Activated CD8-positive, alpha-beta memory T cell treated with anti-CD3 and anti-CD28 coated beads, Interleukin-2, amount 50 U/mL, for 1 hour (primary cell): ENCODE results near the gene LSR.
"Not testable (repeated sequence)": the region's sequence is repeated elsewhere in the genome, so short reads cannot be mapped to it uniquely, and the experiment has no call there.

ENCODE experiments used
- DNase-seq: peaks from one replicate; pipeline ENCODE4 v3.0.0-alpha.2; 2020; ENCODE audit errors: extremely low read depth

Gene LSR

DNA sequence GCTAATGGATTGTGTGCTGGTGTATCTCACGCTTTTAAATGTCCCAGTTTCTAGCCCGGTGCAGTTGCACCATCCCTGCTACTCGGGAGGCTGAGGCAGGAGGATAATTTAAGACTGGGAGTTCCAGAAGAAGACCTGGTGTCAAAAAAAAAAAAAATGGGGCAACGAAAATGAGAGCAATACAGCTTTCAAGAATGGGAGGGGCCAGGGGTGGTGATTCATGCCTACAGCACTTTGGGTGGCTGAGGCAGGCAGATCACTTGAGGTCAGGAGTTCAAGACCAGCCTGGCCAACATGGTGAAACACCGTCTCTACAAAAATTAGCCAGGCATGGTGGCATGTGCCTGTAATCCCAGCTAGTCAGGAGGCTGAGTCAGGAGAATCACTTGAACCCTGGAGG lies 37.3 kb downstream of the LSR start:
- not testable (repeated sequence) for DNase-seq

DNA sequence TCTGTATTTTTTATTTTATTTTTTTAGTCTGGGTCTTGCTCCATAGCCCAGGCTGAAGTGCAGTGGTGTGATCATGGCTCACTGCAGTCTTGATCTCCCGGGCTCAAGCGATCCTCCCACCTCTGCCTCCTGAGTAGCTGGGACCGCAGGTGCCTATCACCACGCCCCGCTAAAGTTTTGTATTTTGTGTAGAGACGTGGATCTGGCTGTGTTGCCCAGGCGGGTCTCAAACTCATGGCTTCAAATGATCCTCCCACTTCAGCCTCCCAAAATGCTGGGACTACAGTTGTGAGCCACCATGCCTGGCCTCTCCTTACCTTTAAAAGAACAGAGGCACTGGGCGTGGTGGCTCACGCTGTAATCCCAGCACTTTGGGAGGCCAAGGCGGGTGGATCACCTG lies 38.9 kb downstream of the LSR start:
- DNase-seq = no peak

DNA sequence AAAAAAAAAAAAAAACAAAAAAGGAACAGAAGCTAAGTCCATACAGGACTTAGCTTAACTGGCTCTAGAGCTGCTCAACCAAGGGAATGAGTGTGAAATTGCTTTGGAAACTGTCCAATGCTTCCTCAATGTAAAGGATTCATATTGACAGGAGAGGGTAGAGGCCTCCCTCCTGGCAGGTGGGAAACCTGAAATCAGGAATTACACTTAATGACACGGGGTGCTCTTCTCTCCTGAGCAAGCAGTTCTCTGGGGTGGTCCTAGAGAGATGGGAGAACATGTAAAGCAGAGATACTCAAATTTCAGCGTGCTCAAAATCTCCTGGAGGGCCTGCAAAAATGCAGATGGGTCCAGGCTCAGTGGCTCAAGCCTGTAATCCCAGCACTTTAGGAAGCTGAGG lies 39.5 kb downstream of the LSR start:
- DNase-seq = no peak

DNA sequence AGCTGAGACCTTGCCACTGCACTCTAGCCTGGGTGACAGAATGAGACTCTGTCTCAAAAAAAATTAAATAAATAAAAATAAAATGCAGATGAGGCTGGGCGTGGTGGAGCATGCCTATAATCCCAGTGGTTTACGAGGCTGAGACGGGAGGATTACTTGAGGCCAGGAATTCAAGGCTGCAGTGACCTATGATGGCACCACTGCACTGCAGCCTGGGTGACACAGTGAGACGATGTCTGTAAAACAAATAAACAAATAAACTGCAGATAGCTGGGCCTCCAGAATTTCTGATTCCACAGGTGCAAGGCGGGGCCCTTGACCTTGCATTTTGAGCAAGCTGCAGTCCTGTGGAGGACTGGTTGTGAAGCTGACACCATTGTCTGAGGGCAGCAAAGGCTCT lies 40.1 kb downstream of the LSR start:
- no peak for DNase-seq

DNA sequence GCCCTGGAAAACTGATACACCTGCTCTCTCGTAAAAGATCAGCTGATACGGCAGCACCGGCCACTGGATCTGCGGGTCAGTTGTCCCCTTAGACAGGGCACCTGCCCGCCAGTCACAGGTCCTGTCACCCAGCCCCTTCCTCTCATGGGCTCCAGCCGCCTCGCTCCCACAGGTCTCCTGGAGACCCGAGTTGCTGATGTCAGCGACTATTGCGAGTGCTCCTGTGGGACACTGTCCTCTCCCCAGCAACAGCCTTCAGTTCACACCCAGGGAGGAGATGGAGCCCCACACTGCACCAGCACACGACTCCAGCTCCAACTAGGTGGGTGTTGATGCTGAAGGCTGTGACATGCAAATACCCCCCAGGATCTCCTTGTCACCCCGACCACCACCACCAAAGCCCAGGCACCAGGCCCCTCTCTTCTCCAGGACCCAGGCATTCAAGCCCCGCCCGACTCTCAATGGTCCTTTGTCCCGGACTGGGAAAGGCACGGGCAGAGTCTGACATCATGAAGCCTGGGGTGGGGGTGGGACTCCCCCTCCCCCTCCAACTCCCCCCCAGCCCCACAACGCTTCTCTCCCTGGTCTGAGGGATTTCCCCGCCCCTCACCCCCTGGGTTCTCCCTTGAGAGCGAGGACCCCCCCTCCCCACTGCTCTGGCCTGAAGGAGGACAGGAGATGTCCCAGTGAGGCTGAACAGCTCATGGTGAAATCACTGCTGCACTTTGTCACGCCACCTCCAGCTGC lies 41.8 kb downstream of the LSR start:
- no peak for DNase-seq

DNA sequence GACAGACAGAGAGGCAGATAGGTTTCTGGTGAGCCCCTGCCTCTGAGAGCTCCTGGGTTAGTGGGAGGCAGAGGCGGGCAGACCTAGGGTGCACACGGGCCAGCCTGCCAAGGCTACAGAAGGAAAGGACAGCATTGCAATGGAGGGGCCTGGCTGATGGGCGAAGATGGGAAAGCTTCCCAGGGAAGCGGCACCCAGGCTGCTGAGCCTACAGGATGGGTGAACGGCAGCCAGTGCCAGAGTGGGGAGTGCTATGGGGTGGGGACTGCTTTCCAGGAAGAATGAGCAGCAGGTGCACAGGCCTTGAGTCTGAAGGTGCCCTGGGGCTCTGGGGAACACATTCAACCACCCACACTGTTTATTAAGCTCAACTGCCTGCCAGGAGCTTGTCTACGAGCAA lies 42.5 kb downstream of the LSR start:
- no peak for DNase-seq

DNA sequence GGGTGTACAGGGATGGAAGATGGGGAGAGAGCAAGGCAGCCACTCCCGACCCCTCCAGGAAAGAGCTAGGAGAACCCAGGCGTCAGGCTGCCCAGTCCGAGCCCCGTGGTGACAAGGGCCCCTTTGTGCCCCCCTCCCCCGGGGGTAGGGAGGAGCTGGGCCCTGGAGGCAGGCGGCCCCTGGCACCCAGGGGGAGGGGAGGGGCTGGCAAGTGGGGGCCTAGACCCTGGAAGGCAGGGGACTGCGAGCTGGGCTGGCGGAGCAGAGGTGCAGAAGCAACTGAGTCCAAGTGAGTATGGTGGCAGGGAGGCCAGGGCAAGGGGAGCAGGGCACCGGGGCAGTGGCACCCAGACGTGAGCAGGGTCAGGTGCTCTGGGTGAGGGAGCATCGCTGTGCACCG lies 43.1 kb downstream of the LSR start, which contains the start of gene MAG:
Gene MAG (plus strand): TSS at position 246 of the 400 bp plus-strand sequence. CDS start 3,248 bp downstream, outside the sequence.
- no peak for DNase-seq

DNA sequence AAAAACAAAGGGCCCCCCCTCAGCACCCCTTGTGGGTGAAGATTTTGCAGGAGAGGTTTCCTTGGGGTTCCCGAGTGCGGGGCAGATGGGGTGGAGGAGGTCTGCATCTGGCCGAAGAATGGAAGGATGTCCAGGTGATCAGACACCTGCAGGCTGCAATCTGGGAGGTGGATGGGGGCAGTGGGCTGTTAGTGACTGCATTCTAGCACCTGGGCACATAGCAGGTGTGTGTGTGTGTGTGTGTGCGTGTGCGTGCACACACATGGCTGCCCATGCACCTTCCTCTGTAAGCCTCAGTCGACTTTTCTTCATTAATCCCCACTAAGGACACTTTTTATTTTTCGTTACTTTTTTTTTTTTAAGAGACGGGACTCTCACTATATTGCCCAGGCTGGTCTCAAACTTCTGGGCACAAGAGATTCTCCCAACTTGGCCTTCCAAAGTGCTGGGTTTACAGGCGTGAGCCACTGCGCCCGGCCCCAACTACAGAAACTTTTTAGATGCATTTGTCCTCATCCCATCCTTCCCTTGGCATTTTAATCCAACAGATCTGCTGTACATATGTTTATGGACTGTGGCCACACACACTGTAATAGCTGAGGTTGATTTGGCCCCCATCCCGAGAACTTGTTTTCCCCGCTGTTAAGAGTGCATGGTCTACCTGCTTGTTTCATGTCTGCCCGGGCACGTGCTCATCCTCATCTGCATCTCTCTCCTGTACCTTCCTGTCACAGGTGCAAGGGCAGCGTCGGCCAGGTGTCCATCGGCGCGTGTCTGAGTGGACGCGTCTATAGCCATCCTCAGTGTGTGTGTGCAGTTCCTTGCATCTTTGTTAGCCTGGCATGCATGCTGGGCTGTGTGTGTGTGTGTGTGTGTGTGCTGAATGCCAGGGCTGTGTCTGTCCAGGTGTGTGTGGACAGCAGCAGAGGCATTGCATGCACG lies 43.9 kb downstream of the LSR start:
- DNase-seq = no peak

DNA sequence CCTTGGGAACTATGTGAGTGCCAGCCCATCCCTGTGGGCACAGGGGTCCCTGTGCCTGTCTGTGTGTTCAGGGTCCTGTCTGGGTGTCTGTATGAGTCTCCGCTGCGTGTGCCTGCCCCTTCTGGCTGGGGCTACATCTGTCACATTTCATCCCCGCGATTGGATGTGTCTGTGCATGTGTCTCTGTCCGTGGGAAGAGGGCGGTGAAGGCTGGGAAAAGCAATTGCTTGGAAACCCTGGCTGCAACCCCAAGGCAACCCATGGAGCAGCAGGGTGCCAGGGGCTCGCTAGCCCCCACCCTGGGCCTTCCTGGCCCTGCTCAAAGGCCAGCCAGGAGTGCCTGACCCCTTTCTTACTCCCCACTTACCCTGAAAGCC lies 44.5 kb downstream of the LSR start:
- no peak for DNase-seq

DNA sequence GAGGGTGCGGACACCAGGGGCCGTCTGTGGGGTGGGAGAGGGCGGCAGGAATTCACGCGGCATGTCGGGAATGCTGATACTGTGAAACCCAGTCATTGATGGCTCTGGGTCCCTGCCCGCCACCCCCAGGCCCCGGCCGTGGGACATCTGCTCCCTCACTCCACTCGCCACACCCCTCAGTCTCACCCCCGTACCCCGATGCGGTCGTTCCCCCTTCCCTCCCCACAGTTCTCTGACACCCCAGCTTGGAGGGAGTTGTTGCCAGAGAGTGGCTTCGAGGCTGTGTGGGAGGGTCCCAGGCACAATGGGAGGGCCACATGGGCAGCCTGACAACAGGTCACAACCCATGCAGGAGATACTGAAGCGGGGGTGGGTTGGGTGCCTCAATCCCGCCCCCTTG lies 45.0 kb downstream of the LSR start:
- no peak for DNase-seq

DNA sequence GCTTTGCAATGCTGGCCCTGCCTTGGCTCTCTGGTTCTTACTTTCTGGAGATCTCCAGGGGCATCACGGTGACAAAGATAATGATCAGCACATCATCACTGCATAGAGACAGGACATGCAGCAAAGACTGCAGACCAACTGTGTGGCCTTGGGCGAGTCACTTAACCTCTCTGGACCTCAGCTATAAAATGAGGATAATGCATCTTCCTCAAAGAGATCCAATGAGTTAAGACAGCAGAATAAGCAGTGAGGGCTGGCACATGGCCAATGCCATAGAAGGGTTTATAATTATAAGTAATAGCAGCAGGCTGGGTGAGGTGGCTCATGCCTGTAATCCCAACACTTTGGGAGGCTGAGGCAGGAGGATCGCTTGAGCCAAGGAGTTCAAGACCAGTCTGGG lies 45.5 kb downstream of the LSR start:
- no peak for DNase-seq

DNA sequence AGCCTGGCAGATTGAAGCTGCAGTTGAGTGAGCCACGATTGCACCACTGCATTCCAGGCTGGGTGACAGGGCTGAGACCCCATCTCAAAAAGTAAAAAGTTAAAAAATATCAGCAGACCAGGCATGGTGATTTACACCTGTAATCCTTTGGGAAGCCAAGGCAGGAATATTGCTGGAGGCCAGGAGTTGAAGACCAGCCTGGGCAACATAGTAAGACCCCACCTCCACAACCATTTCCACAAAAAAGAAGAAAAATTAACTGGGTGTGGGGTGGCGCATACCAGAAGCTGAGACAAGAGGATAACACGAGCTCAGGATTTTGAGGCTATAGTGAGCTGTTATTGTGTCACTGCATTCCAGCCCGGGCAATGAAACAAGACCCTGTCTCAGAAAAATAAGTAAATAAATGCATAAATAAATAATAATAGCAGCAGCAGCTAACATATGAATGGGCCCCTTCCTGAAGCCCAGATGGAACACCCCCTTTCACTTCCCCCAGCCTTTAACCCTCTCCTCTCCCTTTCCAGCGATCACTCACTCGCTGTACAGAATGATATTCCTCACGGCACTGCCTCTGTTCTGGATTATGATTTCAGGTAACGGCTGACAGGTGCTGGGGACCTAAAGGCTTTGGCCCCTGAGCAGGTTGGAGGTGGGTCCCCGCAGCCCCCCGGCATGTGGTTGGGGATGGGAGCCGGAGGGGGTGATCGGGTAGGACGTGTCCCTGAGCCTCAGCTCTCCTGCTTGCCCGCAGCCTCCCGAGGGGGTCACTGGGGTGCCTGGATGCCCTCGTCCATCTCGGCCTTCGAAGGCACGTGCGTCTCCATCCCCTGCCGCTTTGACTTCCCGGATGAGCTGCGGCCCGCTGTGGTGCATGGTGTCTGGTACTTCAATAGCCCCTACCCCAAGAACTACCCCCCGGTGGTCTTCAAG lies 46.3 kb downstream of the LSR start:
- DNase-seq = no peak

DNA sequence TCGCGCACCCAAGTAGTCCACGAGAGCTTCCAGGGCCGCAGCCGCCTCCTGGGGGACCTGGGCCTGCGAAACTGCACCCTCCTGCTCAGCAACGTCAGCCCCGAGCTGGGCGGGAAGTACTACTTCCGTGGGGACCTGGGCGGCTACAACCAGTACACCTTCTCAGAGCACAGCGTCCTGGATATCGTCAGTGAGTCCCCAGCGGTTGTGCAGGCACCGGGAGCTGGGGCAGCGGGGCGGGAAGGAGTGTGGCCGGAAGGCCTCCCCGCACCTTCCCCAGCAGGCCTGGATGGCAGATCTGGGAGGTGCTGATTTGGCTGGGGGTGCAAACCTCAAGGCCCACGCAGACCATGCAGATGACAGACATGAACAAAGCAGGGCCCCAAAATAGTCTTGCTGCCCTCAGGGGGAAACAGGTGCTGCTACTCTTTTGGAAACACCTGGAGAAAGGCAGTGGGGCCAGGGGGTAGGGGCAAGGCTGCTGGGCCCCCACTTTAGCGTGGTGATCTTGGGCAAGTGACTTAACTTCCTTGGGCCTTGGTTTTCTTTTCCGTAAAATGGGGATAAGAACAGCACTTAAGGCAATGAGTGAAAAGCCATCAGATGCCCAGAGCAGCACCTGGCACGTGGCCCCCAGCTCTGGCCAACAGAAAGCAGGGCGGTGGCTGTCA lies 47.1 kb downstream of the LSR start:
- no peak for DNase-seq

DNA sequence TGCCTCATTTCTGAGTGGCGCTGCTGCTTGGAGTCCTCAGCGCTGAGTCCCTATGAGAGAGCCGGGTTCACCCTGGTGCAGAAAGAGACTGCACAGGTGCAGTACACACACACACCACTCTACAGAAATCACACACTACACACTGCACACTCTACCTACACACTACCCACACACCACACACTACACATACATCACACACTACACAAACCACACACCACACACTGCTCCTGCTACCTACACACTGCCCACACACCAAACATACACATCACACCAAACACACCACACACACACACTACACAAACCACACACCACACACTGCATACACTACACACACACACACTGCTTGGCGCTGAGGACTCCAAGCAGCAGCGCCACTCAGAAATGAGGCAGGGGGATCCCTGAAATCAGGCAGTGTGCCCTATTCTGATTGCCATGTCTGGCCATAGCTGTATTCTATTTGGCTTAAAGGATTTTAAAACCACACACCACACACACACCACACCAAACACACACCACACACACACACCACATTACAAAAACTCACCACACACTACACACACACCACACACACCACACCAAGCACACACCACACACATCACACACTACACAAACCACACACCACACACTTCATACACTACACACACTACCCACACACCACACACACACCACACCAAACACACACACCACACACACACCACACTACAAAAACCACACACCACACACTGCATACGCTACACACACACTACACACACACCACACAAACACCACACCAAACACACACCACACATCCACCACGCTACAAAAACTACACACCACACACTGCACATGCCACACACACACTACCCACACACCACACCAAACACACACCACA lies 48.1 kb downstream of the LSR start:
- DNase-seq = no peak

DNA sequence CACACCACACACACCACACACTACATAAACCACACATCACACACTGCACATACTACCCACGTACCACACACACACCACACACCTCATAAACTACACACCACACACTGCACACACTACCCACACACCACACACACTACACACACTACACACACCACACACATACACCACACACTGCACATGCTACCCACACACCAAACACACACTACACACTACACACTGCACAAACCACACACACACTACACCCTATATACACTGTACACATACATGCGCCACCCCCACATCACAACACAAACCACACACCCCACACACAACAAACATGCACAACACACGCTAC lies 48.7 kb downstream of the LSR start:
- no peak for DNase-seq

DNA sequence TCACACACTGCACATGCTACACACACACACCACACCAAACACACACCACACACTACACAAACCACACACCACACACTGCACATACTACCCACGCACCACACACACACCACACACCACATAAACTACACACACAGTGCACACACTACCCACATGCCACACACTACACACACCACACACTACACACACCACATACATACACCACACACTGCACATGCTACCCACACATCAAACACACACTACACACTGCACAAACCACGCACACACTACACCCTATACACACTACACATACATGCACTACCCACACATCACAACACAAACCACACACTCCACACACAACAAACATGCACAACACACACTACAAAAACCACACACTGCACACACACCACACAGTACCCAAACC lies 49.1 kb downstream of the LSR start:
- no peak for DNase-seq

DNA sequence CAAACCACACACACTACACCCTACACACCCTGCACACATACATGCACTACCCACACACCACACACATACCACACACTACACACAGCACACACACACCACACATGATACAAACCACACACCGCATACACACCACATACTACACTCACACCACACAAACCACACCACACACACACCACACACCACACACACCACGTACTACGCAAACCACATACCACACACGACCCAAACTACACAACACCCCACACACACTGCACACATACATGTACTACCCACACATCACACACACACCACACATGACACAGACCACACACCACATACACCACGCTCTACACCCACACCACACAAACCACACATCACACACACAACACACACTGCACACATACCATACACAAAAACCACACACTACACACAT lies 49.8 kb downstream of the LSR start:
- no peak for DNase-seq

DNA sequence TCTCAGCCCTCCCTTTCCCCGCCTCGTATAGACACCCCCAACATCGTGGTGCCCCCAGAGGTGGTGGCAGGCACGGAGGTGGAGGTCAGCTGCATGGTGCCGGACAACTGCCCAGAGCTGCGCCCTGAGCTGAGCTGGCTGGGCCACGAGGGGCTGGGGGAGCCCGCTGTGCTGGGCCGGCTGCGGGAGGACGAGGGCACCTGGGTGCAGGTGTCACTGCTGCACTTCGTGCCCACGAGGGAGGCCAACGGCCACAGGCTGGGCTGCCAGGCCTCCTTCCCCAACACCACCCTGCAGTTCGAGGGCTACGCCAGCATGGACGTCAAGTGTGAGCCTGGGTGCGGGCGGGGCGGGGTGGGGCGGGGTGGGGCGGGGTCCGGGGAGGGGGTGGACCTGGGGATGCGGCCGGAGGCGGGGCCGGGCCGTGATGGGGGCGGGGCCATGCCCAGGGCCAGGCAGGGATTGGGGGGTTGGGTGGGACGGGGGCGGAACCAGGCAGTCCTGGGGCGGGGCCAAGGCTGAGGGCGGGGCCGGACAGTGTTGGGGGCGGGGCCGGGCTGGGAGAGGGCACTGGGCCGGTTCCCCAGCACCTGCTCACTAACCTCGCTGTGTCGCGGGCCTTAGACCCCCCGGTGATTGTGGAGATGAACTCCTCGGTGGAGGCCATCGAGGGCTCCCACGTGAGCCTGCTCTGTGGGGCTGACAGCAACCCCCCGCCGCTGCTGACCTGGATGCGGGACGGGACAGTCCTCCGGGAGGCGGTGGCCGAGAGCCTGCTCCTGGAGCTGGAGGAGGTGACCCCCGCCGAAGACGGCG lies 50.9 kb downstream of the LSR start:
- DNase-seq = no peak

DNA sequence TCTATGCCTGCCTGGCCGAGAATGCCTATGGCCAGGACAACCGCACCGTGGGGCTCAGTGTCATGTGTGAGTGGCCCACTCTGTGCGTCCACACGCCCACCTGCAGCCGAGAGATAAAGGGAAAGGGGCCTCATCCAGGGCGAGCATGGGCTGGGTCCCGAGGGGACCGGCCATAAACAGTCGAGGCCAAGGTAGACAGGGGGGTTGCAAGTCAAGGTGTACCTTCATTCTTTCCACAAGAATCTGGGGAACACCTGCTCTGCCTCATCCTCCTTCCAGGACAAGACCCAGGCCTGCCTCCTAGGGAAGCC lies 51.5 kb downstream of the LSR start:
- DNase-seq = no peak

DNA sequence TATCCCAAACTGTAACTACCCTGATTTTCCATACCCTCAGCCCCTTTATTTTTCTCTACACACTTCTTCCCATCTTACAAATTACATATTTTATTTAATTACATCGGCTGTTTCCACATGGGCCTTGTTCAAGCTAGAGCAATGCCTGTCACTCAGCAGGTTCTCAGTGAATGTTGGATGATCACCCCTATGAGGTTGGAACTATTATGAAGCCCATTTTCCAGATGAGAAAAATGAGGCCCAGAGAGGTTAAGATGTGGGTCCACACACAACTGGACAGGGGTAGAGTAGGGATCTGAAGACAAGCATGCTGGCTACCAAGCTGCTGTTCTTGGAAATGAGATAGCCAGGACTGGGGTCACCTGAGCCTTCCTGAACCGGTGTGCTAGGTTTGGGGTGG lies 53.2 kb downstream of the LSR start:
- DNase-seq = no peak
